Breast epithelium (tissue), 3 donors: ENCODE results near the gene MVB12B.

ENCODE experiments used
- CTCF ChIP-seq, 3 donors: fragments of 450-650 bp; IDR thresholded peaks; one replicate each; pipeline ENCODE4 v1.5.1; 2016 to 2017; ENCODE audit warnings: antibody characterized with exemption in 3 of 3, mild to moderate bottlenecking in 3 of 3, moderate library complexity in 3 of 3
- POLR2A ChIP-seq: fragments of 450-650 bp; IDR thresholded peaks from one replicate; pipeline ENCODE4 v1.6.1; 2016; ENCODE audit warnings: antibody characterized with exemption, mild to moderate bottlenecking, moderate library complexity

- TF ChIP-seq POLR2A, result no peak
- TF ChIP-seq CTCF (IDR thresholded peaks at IDR 0.05), result no peak
These were observed 112.2 kb downstream of the MVB12B start for GRCh38 chr9:126438741-126439401.
